B cell (primary cell): ENCODE results near the gene MNAT1. TPM values are rescaled to one million over a fixed set of nuclear protein-coding genes. Genes with fewer than 3 reads are reported as not detected.

Source experiments
- ATAC-seq: fragments of 200-7000 bp; cut with Tn5 transposase; one replicate; pipeline ENCODE4 v1.10.0; 2021; ENCODE audit warnings: low read depth, mild to moderate bottlenecking, moderate number of reproducible peaks, moderate library complexity
- CTCF ChIA-PET: fragments of 350-600 bp; sonication (Branson Sonifier 250); formaldehyde crosslinking; loops from one replicate; lab custom pipeline; 2021; ENCODE audit warnings: antibody characterized with exemption, inconsistent platforms; lab: Charles Lee
- POLR2A ChIA-PET: fragments of 350-600 bp; sonication (Branson Sonifier 250); formaldehyde crosslinking; loops from one replicate; lab custom pipeline; 2021; ENCODE audit warnings: antibody characterized with exemption; lab: Charles Lee
- DNase-seq: peaks from one replicate; pipeline ENCODE4 v3.0.0; 2013
- H2AFZ ChIP-seq: 2 replicates; pipeline ENCODE4 v1.6.1; 2012; ENCODE audit warnings: mild to moderate bottlenecking, low read depth, low read length; ENCODE audit not compliant: insufficient read depth, poor library complexity, severe bottlenecking
- H3K27ac ChIP-seq, 2 donors: 1 replicate in 1 of 2; 2 replicates in 1 of 2; pipeline ENCODE4 v1.5.1; 2012 to 2013; ENCODE audit warnings: low read length in 2 of 2, mild to moderate bottlenecking in 2 of 2, moderate library complexity in 1 of 2
- H3K27me3 ChIP-seq, 4 experiments: fragments of 200-600 bp in 1 of 4; sonication (generic) in 1 of 4; replicated peaks in 1 of 4; 1 replicate in 2 of 4; 2 replicates in 2 of 4; pipeline versions ENCODE4 v1.6.1 to v1.7.0; 2013 to 2016; ENCODE audit warnings: low read length in 3 of 4, mild to moderate bottlenecking in 2 of 4, mixed read lengths in 1 of 4, moderate library complexity in 1 of 4; ENCODE audit not compliant: insufficient read depth in 4 of 4, control insufficient read depth in 3 of 4; ENCODE audit errors: control extremely low read depth in 1 of 4
- H3K36me3 ChIP-seq, 2 experiments: replicated peaks in 1 of 2; 1 replicate in 1 of 2; 2 replicates in 1 of 2; pipeline versions ENCODE4 v1.6.1 to v1.7.1; 2013; ENCODE audit warnings: low read length in 1 of 2; ENCODE audit not compliant: insufficient read depth in 2 of 2, control insufficient read depth in 1 of 2; ENCODE audit errors: control extremely low read depth in 1 of 2, extremely low read depth in 1 of 2
- H3K4me1 ChIP-seq, 2 donors: fragments of 200-600 bp in 1 of 2; sonication (generic) in 1 of 2; 1 replicate in 1 of 2; 2 replicates in 1 of 2; pipeline versions ENCODE4 v1.5.1 to v1.6.1; 2013 to 2017; ENCODE audit warnings: low read length in 2 of 2; ENCODE audit not compliant: control insufficient read depth in 2 of 2, insufficient read depth in 2 of 2
- H3K4me2 ChIP-seq: replicated peaks from 2 replicates; pipeline ENCODE3; 2012; ENCODE audit warnings: mild to moderate bottlenecking, low read depth, low read length; ENCODE audit not compliant: poor library complexity, severe bottlenecking
- H3K4me3 ChIP-seq, 5 experiments: fragments of 200-600 bp in 1 of 5; sonication (generic) in 1 of 5; 1 replicate in 3 of 5; 2 replicates in 2 of 5; pipeline versions ENCODE4 v1.5.1 to v1.7.0; 2011 to 2016; ENCODE audit warnings: low read length in 4 of 5, mild to moderate bottlenecking in 4 of 5, low read depth in 2 of 5, control low read depth in 1 of 5, moderate library complexity in 1 of 5; ENCODE audit not compliant: insufficient read depth in 1 of 5; ENCODE audit errors: control extremely low read depth in 1 of 5, extremely low read depth in 1 of 5
- H3K79me2 ChIP-seq: fragments of 200-600 bp; sonication (generic); one replicate; pipeline ENCODE4 v1.6.0; 2016; ENCODE audit warnings: low read length; ENCODE audit not compliant: control insufficient read depth, insufficient read depth
- H3K9ac ChIP-seq: fragments of 200-600 bp; sonication (generic); 2 replicates; pipeline ENCODE4 v1.6.1; 2017; ENCODE audit warnings: mild to moderate bottlenecking, low read length, moderate library complexity
- H3K9me3 ChIP-seq, 3 donors: one replicate each; pipeline versions ENCODE4 v1.6.1 to v1.7.1; 2013; ENCODE audit warnings: low read length in 2 of 3; ENCODE audit not compliant: control insufficient read depth in 2 of 3, insufficient read depth in 1 of 3; ENCODE audit errors: control extremely low read depth in 1 of 3
- H4K20me1 ChIP-seq: 2 replicates; pipeline ENCODE4 v1.6.0; 2012; ENCODE audit warnings: mild to moderate bottlenecking, low read length; ENCODE audit not compliant: insufficient read depth, control insufficient read depth, poor library complexity, severe bottlenecking
- H3K27ac Mint-ChIP-seq: one replicate; pipeline ENCODE4 v1.8.0; 2021; ENCODE audit warnings: mixed read lengths
- H3K27me3 Mint-ChIP-seq: one replicate; pipeline ENCODE4 v1.8.0; 2021; ENCODE audit warnings: mixed read lengths
- H3K4me1 Mint-ChIP-seq: one replicate; pipeline ENCODE4 v1.8.0; 2021; ENCODE audit warnings: mixed read lengths
- H3K4me3 Mint-ChIP-seq: one replicate; pipeline ENCODE4 v1.8.0; 2021; ENCODE audit warnings: mixed read lengths
- H3K9me3 Mint-ChIP-seq: one replicate; pipeline ENCODE4 v1.8.0; 2022; ENCODE audit warnings: mixed read lengths; ENCODE audit not compliant: insufficient read depth
- CTCF ChIP-seq: fragments of 200-600 bp; IDR thresholded peaks from one replicate; pipeline ENCODE4 v1.8.0; 2022; ENCODE audit warnings: antibody characterized with exemption, mild to moderate bottlenecking
- EZH2 ChIP-seq: IDR thresholded peaks from 2 replicates; pipeline ENCODE4 v1.6.1; 2012; ENCODE audit warnings: borderline replicate concordance, low read depth, mild to moderate bottlenecking, moderate library complexity, low read length; ENCODE audit not compliant: insufficient read depth, poor library complexity, severe bottlenecking
- WGBS: methylation state at CpG from one replicate; pipeline ENCODE4 v1.1.5; 2013; ENCODE audit warnings: missing lambda C conversion rate; ENCODE audit not compliant: insufficient coverage; 5-methylcytosine and 5-hydroxymethylcytosine counted together
- intact Hi-C: fragments of 100-400 bp; cut with micrococcal nuclease; formaldehyde crosslinking; loops from one replicate; pipeline ENCODE4 v1.10.0; 2022
- polyA plus RNA-seq: library from polyadenylated mRNA; depleted of rRNA; stranded (reverse); fragments of >200 nt; gene quantifications from 2 replicates; pipeline ENCODE4 v1.2.3, GENCODE V29; 2012
- total RNA-seq, 2 donors: library from RNA; stranded (reverse); fragments of 120-200 nt in 1 of 2; gene quantifications; 1 replicate in 1 of 2; 2 replicates in 1 of 2; pipeline versions ENCODE4 v1.2.3 to v1.2.4, GENCODE V29; 2013 to 2022

The MNAT1 gene
- total and polyA plus RNA-seq, 2 donors (not counting 1 experiment from before 2014, with no cell fraction given) = 15.2 to 28.2 TPM

- intact Hi-C loops = no loop called here
- no peak overlapping the region for H3K9ac ChIP-seq
- H2AFZ ChIP-seq = no peak overlapping the region
- DNase-seq (no peak), ATAC-seq (no peak)
- Mint-ChIP-seq H3K4me1 (no peaks in the 10 kb centered on the region), H3K4me3 (no peak overlapping the region), H3K27ac (no peak overlapping the region), H3K9me3 (no peaks in the 10 kb centered on the region), H3K27me3 (no peaks in the 10 kb centered on the region)
- H3K9me3 ChIP-seq = no peaks in the 10 kb centered on the region
- no peaks in the 10 kb centered on the region for H3K4me1 ChIP-seq
- no peak overlapping the region for H3K4me2 ChIP-seq
- no peak overlapping the region for H3K4me3 ChIP-seq
- WGBS = no CpG with 5 or more reads among the region's 2 CpGs
- ChIA-PET POLR2A (no interaction called here), CTCF (no interaction called here)
- H4K20me1 ChIP-seq = no peaks in the 10 kb centered on the region
- no peaks in the 10 kb centered on the region for H3K36me3 ChIP-seq
- TF ChIP-seq EZH2 (no peak), CTCF (no peak)
- no peaks in the 10 kb centered on the region for H3K79me2 ChIP-seq
- no peak overlapping the region for H3K27ac ChIP-seq
- H3K27me3 ChIP-seq = no peaks in the 10 kb centered on the region
These were observed 128.7 kb downstream of the MNAT1 start for GRCh38 chr14:60863249-60863648.

DNA sequence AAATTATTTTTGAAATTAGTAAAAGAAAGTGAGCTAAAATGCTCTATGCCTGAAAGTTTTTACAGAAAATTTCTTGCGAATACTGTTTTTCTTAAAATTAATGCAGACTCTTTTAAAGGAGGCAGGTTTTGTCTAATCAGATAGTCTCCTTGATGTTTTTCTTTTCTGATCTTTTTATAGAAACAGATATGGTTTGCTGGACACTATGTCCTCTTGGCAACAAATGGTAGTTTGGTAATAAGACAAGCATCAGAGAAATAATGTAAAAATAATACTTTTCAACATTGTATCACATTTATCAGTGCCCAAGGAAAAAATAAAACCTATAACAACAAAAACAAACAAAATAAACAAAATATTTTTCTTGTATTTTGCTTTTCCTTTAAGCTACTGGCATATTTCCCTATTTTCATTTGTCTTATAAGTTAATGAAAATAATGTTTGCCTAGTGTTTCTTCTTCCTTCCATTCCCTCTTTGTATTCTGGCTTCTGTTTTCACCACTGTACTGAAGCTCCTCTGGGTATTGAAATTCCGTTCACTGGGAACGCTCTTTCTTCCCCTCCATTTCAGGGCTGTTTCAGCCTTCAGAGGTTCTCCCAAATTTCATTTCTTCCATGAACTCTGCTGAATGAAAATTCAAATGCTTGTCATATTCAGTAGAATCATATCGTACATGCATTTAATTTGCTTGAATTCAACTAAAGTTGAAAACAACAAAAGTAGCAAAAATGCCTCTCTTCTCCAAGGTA, 131.0 kb downstream of the MNAT1 start:
- intact Hi-C loops = no loop called here
- Histone ChIP-seq H3K79me2 (no peaks in the 10 kb centered on the region), H2AFZ (no peak overlapping the region), H3K4me2 (no peak overlapping the region), H3K27ac (no peak overlapping the region), H4K20me1 (no peaks in the 10 kb centered on the region), H3K36me3 (no peaks in the 10 kb centered on the region), H3K4me1 (no peaks in the 10 kb centered on the region), H3K9ac (no peak overlapping the region), H3K9me3 (no peaks in the 10 kb centered on the region), H3K4me3 (no peak overlapping the region), H3K27me3 (no peaks in the 10 kb centered on the region)
- 96% methylated on average over 3 of the region's 4 CpGs for WGBS
- no peaks in the 10 kb centered on the region for H3K9me3 Mint-ChIP-seq
- CTCF ChIA-PET = no interaction called here
- no peak overlapping the region for H3K4me3 Mint-ChIP-seq
- ATAC-seq (no peak), DNase-seq (no peak)
- H3K27me3 Mint-ChIP-seq = no peaks in the 10 kb centered on the region
- H3K4me1 Mint-ChIP-seq = no peaks in the 10 kb centered on the region
- POLR2A ChIA-PET = no interaction called here
- no peak for TF ChIP-seq EZH2
- TF ChIP-seq CTCF = no peak
- no peak overlapping the region for H3K27ac Mint-ChIP-seq
